Keratinocyte (primary cell): ENCODE results near the gene NEDD1. TPM values are rescaled to one million over a fixed set of nuclear protein-coding genes. Genes with fewer than 3 reads are reported as not detected.

ENCODE experiments used
- DNase-seq: peaks from one replicate; pipeline ENCODE4 v3.0.0-alpha.2; 2011; ENCODE audit warnings: low read depth, missing footprints, low spot score
- FAIRE-seq: peaks from 2 replicates; lab custom pipeline; 2011; peaks lifted over from hg19 to GRCh38; lab: Jason Lieb, UNC
- H2AFZ ChIP-seq: 2 replicates; pipeline ENCODE4 v1.6.0; 2012; ENCODE audit warnings: low read length, control low read depth, inconsistent platforms; ENCODE audit not compliant: control insufficient read depth
- H3K27ac ChIP-seq: 2 replicates; pipeline ENCODE4 v1.5.1; 2011; ENCODE audit warnings: low read length; ENCODE audit not compliant: control insufficient read depth, insufficient read depth
- H3K27me3 ChIP-seq: 3 replicates; pipeline ENCODE4 v1.6.0; 2011; ENCODE audit warnings: low read length; ENCODE audit not compliant: control insufficient read depth, insufficient read depth; ENCODE audit errors: extremely low read depth
- H3K36me3 ChIP-seq, 2 experiments: 2 replicates in 1 of 2; 3 replicates in 1 of 2; pipeline ENCODE4 v1.5.1; 2011; ENCODE audit warnings: low read length in 2 of 2, mild to moderate bottlenecking in 1 of 2; ENCODE audit not compliant: control insufficient read depth in 2 of 2, insufficient read depth in 2 of 2; ENCODE audit errors: extremely low read depth in 1 of 2
- H3K4me1 ChIP-seq: 3 replicates; pipeline ENCODE4 v1.5.1; 2011; ENCODE audit warnings: low read length; ENCODE audit not compliant: control insufficient read depth, insufficient read depth; ENCODE audit errors: extremely low read depth
- H3K4me2 ChIP-seq: 3 replicates; pipeline ENCODE4 v1.6.0; 2011; ENCODE audit warnings: low read depth, low read length; ENCODE audit not compliant: control insufficient read depth, insufficient read depth; ENCODE audit errors: extremely low read depth
- H3K4me3 ChIP-seq, 3 experiments: fragments of 200-600 bp in 1 of 3; sonication (generic) in 1 of 3; 2 replicates in 2 of 3; 3 replicates in 1 of 3; pipeline ENCODE4 v1.5.1; 2011 to 2016; ENCODE audit warnings: low read length in 3 of 3, mild to moderate bottlenecking in 3 of 3, control low read depth in 2 of 3, inconsistent platforms in 1 of 3, low read depth in 1 of 3, mixed read lengths in 1 of 3, mixed run types in 1 of 3, moderate library complexity in 1 of 3; ENCODE audit not compliant: control insufficient read depth in 2 of 3, insufficient read depth in 2 of 3; ENCODE audit errors: extremely low read depth in 1 of 3
- H3K79me2 ChIP-seq: 2 replicates; pipeline ENCODE4 v1.6.0; 2012; ENCODE audit warnings: low read length; ENCODE audit not compliant: control insufficient read depth, insufficient read depth
- H3K9ac ChIP-seq: 3 replicates; pipeline ENCODE4 v1.6.0; 2011; ENCODE audit warnings: low read length; ENCODE audit not compliant: control insufficient read depth, insufficient read depth; ENCODE audit errors: extremely low read depth
- H3K9me1 ChIP-seq: 3 replicates; pipeline ENCODE4 v1.6.0; 2011; ENCODE audit warnings: low read length; ENCODE audit not compliant: control insufficient read depth, insufficient read depth; ENCODE audit errors: extremely low read depth
- H3K9me3 ChIP-seq: 2 replicates; pipeline ENCODE4 v1.5.1; 2012; ENCODE audit warnings: low read depth, low read length; ENCODE audit not compliant: control insufficient read depth
- H4K20me1 ChIP-seq: 3 replicates; pipeline ENCODE4 v1.6.0; 2011; ENCODE audit warnings: low read length; ENCODE audit not compliant: control insufficient read depth, insufficient read depth; ENCODE audit errors: extremely low read depth
- EZH2 ChIP-seq: IDR thresholded peaks from one replicate; pipeline ENCODE4 v1.6.1; 2012; ENCODE audit warnings: inconsistent platforms, mild to moderate bottlenecking, low read length, moderate library complexity
- dilution Hi-C: fragments of 300-500 bp; cut with MboI; formaldehyde crosslinking; loops from one replicate; pipeline ENCODE4 v1.7.0; 2020; ENCODE audit warnings: low sequenced_read_pairs; ENCODE audit not compliant: extremely low pct_ligation_motif_present
- polyA plus RNA-seq, 5 experiments: library from polyadenylated mRNA; depleted of rRNA in 3 of 5; stranded (reverse) in 3 of 5; stranded (forward) in 1 of 5; unstranded in 1 of 5; fragments of >200 nt; gene quantifications; 1 replicate in 1 of 5; 2 replicates in 3 of 5; 3 replicates in 1 of 5; pipeline versions ENCODE4 v1.2.1 to v1.2.3, GENCODE V29; 2011 to 2012; ENCODE audit warnings: missing spikeins in 2 of 5, low read depth in 1 of 5, low replicate concordance in 1 of 5
- TF ChIP-seq, protein P1 (sequence below), 3 experiments: IDR thresholded peaks in 1 of 3; conservative IDR thresholded peaks in 1 of 3; optimal IDR thresholded peaks in 1 of 3; 2 replicates in 2 of 3; 3 replicates in 1 of 3; pipeline versions ENCODE3 to v1.5.1; 2011; ENCODE audit warnings: low read length in 3 of 3, mild to moderate bottlenecking in 3 of 3, moderate library complexity in 2 of 3, control low read depth in 1 of 3, inconsistent platforms in 1 of 3; ENCODE audit not compliant: insufficient read depth in 2 of 3; ENCODE audit errors: extremely low read depth in 1 of 3

NEDD1 gene
- polyA plus RNA-seq, 1 donor (not counting 4 experiments of a cell fraction or from before 2014, with no cell fraction given), result 44.4 TPM

DNA sequence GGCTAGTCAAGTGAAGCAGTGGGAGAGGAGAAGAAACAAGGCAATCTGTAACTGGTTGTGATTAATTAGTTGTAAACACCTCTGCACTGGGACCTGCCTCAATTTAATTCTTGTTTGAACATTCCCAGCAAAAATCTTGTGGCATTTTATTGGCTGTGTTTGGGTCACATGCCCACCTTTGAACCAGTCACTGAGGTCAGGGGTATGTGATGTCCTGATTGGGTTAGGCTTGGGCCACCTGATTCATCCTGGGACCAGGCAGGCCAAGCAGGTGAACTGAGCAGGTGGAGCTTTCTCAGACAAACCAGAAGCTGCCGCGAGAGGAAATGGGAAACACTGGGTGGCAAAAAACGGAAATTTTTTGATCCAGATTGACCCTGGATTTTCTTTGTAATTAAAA, 72.5 kb downstream of the NEDD1 start:
- no peaks in the 10 kb centered on the region for H3K79me2 ChIP-seq
- H3K4me3 ChIP-seq, result no peak overlapping the region
- no peak overlapping the region for H3K4me2 ChIP-seq
- H3K36me3 ChIP-seq, result no peaks in the 10 kb centered on the region
- H3K27me3 ChIP-seq, result no peaks in the 10 kb centered on the region
- no peak for DNase-seq
- no peak overlapping the region for H3K27ac ChIP-seq
- FAIRE-seq, result no peak
- TF ChIP-seq, protein P1, sequence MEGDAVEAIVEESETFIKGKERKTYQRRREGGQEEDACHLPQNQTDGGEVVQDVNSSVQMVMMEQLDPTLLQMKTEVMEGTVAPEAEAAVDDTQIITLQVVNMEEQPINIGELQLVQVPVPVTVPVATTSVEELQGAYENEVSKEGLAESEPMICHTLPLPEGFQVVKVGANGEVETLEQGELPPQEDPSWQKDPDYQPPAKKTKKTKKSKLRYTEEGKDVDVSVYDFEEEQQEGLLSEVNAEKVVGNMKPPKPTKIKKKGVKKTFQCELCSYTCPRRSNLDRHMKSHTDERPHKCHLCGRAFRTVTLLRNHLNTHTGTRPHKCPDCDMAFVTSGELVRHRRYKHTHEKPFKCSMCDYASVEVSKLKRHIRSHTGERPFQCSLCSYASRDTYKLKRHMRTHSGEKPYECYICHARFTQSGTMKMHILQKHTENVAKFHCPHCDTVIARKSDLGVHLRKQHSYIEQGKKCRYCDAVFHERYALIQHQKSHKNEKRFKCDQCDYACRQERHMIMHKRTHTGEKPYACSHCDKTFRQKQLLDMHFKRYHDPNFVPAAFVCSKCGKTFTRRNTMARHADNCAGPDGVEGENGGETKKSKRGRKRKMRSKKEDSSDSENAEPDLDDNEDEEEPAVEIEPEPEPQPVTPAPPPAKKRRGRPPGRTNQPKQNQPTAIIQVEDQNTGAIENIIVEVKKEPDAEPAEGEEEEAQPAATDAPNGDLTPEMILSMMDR (optimal IDR thresholded peaks at IDR 0.05 in 1 of 3, IDR thresholded peaks at IDR 0.05 in 1 of 3, conservative IDR thresholded peaks at IDR 0.05 in 1 of 3; ENCODE audit: extremely low read depth in 1 of 3, insufficient read depth in 2 of 3, low read length in 3 of 3), result no peak
- no peak for TF ChIP-seq EZH2
- H3K4me1 ChIP-seq, result no peaks in the 10 kb centered on the region
- no peak overlapping the region for H3K9ac ChIP-seq
- H3K9me1 ChIP-seq, result no peaks in the 10 kb centered on the region
- no peaks in the 10 kb centered on the region for H4K20me1 ChIP-seq
- H3K9me3 ChIP-seq, result no peaks in the 10 kb centered on the region
- dilution Hi-C loops, result no loop called here
- no peak overlapping the region for H2AFZ ChIP-seq

GRCh38 chr12:96980991-96981414, 73.9 kb downstream of the NEDD1 start:
- FAIRE-seq (no peak), DNase-seq (no peak)
- no peaks in the 10 kb centered on the region for H3K9me1 ChIP-seq
- no peaks in the 10 kb centered on the region for H3K36me3 ChIP-seq
- peaks cover 3% of the 10 kb centered on the region for H3K4me1 ChIP-seq
- no peak overlapping the region for H3K4me3 ChIP-seq
- no peak overlapping the region for H3K9ac ChIP-seq
- no peak overlapping the region for H3K4me2 ChIP-seq
- dilution Hi-C loops, result no loop called here
- no peaks in the 10 kb centered on the region for H4K20me1 ChIP-seq
- no peaks in the 10 kb centered on the region for H3K79me2 ChIP-seq
- peaks cover 5% of the 10 kb centered on the region for H3K27me3 ChIP-seq
- no peak overlapping the region for H3K27ac ChIP-seq
- no peak overlapping the region for H2AFZ ChIP-seq
- TF ChIP-seq, protein P1 (optimal IDR thresholded peaks at IDR 0.05 in 1 of 3, IDR thresholded peaks at IDR 0.05 in 1 of 3, conservative IDR thresholded peaks at IDR 0.05 in 1 of 3; ENCODE audit: extremely low read depth in 1 of 3, insufficient read depth in 2 of 3, low read length in 3 of 3), result no peak
- TF ChIP-seq EZH2, result no peak
- no peaks in the 10 kb centered on the region for H3K9me3 ChIP-seq
